ENCODE measurements around the gene HS3ST6.
"Not testable (repeated sequence)": the region's sequence is repeated elsewhere in the genome, so short reads cannot be mapped to it uniquely, and the experiment has no call there.

The HS3ST6 gene

GRCh38 chr16:1924095-1924494, 5.9 kb upstream of the HS3ST6 start:
- no peaks in the 10 kb centered on the region for H3K36me3 ChIP-seq (replicated peaks)
- in situ Hi-C loops (cut with MboI; ENCODE audit: low sequenced_read_pairs) = no loop called here
- H3K4me1 ChIP-seq = peaks cover 15% of the 10 kb centered on the region
- H3K4me3 ChIP-seq = no peak overlapping the region
- H3K9me3 ChIP-seq = no peaks in the 10 kb centered on the region; the same call in 1 of the 2 replicates
- peaks cover 18% of the 10 kb centered on the region for H3K27me3 ChIP-seq (ENCODE audit: low read depth)
- DNase-seq (ENCODE audit: low spot score in 2 of 2) = no peak

- Histone ChIP-seq H3K9me3 (no peaks in the 10 kb centered on the region; the same call in 1 of the 2 replicates), H3K4me1 (peaks cover 14% of the 10 kb centered on the region), H3K27me3 (ENCODE audit: low read depth) (peaks cover 24% of the 10 kb centered on the region), H3K36me3 (replicated peaks) (no peaks in the 10 kb centered on the region), H3K4me3 (no peak overlapping the region)
- DNase-seq (ENCODE audit: low spot score in 2 of 2) = peak; percentile 84 to 89
- in situ Hi-C loops (cut with MboI; ENCODE audit: low sequenced_read_pairs) = no loop called here
Observed at GRCh38 chr16:1923299-1924034, 5.3 kb upstream of the HS3ST6 start.

GRCh38 chr16:1922357-1922756, 4.1 kb upstream of the HS3ST6 start:
- peaks cover 29% of the 10 kb centered on the region for H3K27me3 ChIP-seq (ENCODE audit: low read depth)
- H3K4me3 ChIP-seq = no peak overlapping the region
- H3K9me3 ChIP-seq = no peaks in the 10 kb centered on the region; the same call in 1 of the 2 replicates
- DNase-seq (ENCODE audit: low spot score in 2 of 2) = no peak
- no peaks in the 10 kb centered on the region for H3K36me3 ChIP-seq (replicated peaks)
- in situ Hi-C loops (cut with MboI; ENCODE audit: low sequenced_read_pairs) = no loop called here
- H3K4me1 ChIP-seq = peaks cover 14% of the 10 kb centered on the region

- in situ Hi-C loops (cut with MboI; ENCODE audit: low sequenced_read_pairs) = no loop called here
- no peak overlapping the region for H3K4me3 ChIP-seq
- H3K36me3 ChIP-seq (replicated peaks) = no peaks in the 10 kb centered on the region
- no peaks in the 10 kb centered on the region; the same call in 1 of the 2 replicates for H3K9me3 ChIP-seq
- DNase-seq (ENCODE audit: low spot score in 2 of 2) = peak; percentile 70 to 86
- H3K27me3 ChIP-seq (ENCODE audit: low read depth) = peaks cover 36% of the 10 kb centered on the region
- peaks cover 14% of the 10 kb centered on the region for H3K4me1 ChIP-seq
Observed at GRCh38 chr16:1920727-1921171, 2.5 kb upstream of the HS3ST6 start.

- H3K4me3 ChIP-seq; DNase-seq (ENCODE audit: low spot score in 2 of 2); H3K9me3 ChIP-seq; H3K36me3 ChIP-seq (replicated peaks); in situ Hi-C loops (cut with MboI; ENCODE audit: low sequenced_read_pairs): not testable (repeated sequence)
- H3K4me1 ChIP-seq = peaks cover 14% of the 10 kb centered on the region
- peaks cover 39% of the 10 kb centered on the region for H3K27me3 ChIP-seq (ENCODE audit: low read depth)
Observed at GRCh38 chr16:1920122-1920521, 1.9 kb upstream of the HS3ST6 start.

GRCh38 chr16:1919327-1919998, 1.2 kb upstream of the HS3ST6 start:
- H3K36me3 ChIP-seq (replicated peaks) = no peaks in the 10 kb centered on the region
- in situ Hi-C loops (cut with MboI; ENCODE audit: low sequenced_read_pairs) = no loop called here
- H3K27me3 ChIP-seq (ENCODE audit: low read depth) = peaks cover 39% of the 10 kb centered on the region
- no peak for DNase-seq (ENCODE audit: low spot score in 2 of 2)
- H3K4me1 ChIP-seq = peaks cover 14% of the 10 kb centered on the region
- no peak overlapping the region for H3K4me3 ChIP-seq
- no peaks in the 10 kb centered on the region; the same call in 1 of the 2 replicates for H3K9me3 ChIP-seq

GRCh38 chr16:1917665-1918350, 407 bp downstream of the HS3ST6 start:
- DNase-seq (ENCODE audit: low spot score in 2 of 2) = no peak
- peaks cover 39% of the 10 kb centered on the region for H3K27me3 ChIP-seq (ENCODE audit: low read depth)
- peaks cover 7% of the 10 kb centered on the region for H3K4me1 ChIP-seq
- in situ Hi-C loops (cut with MboI; ENCODE audit: low sequenced_read_pairs) = no loop called here
- no peak overlapping the region for H3K4me3 ChIP-seq
- no peaks in the 10 kb centered on the region for H3K36me3 ChIP-seq (replicated peaks)
- no peaks in the 10 kb centered on the region; the same call in 1 of the 2 replicates for H3K9me3 ChIP-seq

- no peak for DNase-seq (ENCODE audit: low spot score in 2 of 2)
- H3K4me3 ChIP-seq = no peak overlapping the region
- H3K27me3 ChIP-seq (ENCODE audit: low read depth) = peaks cover 39% of the 10 kb centered on the region
- no peaks in the 10 kb centered on the region for H3K36me3 ChIP-seq (replicated peaks)
- peaks cover 7% of the 10 kb centered on the region for H3K4me1 ChIP-seq
- no peaks in the 10 kb centered on the region for H3K9me3 ChIP-seq
- in situ Hi-C loops (cut with MboI; ENCODE audit: low sequenced_read_pairs) = no loop called here
Observed at GRCh38 chr16:1917056-1917664, 1.1 kb downstream of the HS3ST6 start.

GRCh38 chr16:1916640-1916990, 1.6 kb downstream of the HS3ST6 start:
- Histone ChIP-seq H3K9me3 (no peaks in the 10 kb centered on the region), H3K4me3 (no peak overlapping the region), H3K4me1 (peaks cover 7% of the 10 kb centered on the region), H3K36me3 (replicated peaks) (no peaks in the 10 kb centered on the region), H3K27me3 (ENCODE audit: low read depth) (peaks cover 39% of the 10 kb centered on the region)
- DNase-seq (ENCODE audit: low spot score in 2 of 2) = no peak
- in situ Hi-C loops (cut with MboI; ENCODE audit: low sequenced_read_pairs) = no loop called here

GRCh38 chr16:1915732-1916639, 2.2 kb downstream of the HS3ST6 start:
- DNase-seq (ENCODE audit: low spot score in 2 of 2) = no peak
- Histone ChIP-seq H3K36me3 (replicated peaks) (no peaks in the 10 kb centered on the region), H3K4me1 (peaks cover 4% of the 10 kb centered on the region; the same call in 1 of the 2 replicates), H3K9me3 (no peaks in the 10 kb centered on the region), H3K4me3 (no peak overlapping the region), H3K27me3 (ENCODE audit: low read depth) (peaks cover 35% of the 10 kb centered on the region)
- in situ Hi-C loops (cut with MboI; ENCODE audit: low sequenced_read_pairs) = no loop called here

- no peaks in the 10 kb centered on the region for H3K4me1 ChIP-seq
- H3K27me3 ChIP-seq (ENCODE audit: low read depth) = peaks cover 29% of the 10 kb centered on the region
- H3K36me3 ChIP-seq (replicated peaks) = no peaks in the 10 kb centered on the region
- in situ Hi-C loops (cut with MboI; ENCODE audit: low sequenced_read_pairs) = no loop called here
- H3K4me3 ChIP-seq = no peak overlapping the region
- DNase-seq (ENCODE audit: low spot score in 2 of 2) = no peak
- no peaks in the 10 kb centered on the region for H3K9me3 ChIP-seq
Observed at GRCh38 chr16:1914988-1915387, 3.2 kb downstream of the HS3ST6 start.

GRCh38 chr16:1914084-1914608, 4.1 kb downstream of the HS3ST6 start:
- Histone ChIP-seq H3K27me3 (ENCODE audit: low read depth) (peaks cover 22% of the 10 kb centered on the region), H3K4me3 (no peak overlapping the region), H3K4me1 (no peaks in the 10 kb centered on the region), H3K9me3 (no peaks in the 10 kb centered on the region), H3K36me3 (replicated peaks) (no peaks in the 10 kb centered on the region)
- in situ Hi-C loops (cut with MboI; ENCODE audit: low sequenced_read_pairs) = no loop called here
- no peak for DNase-seq (ENCODE audit: low spot score in 2 of 2)
